NCI-H187 (cell line): ENCODE measurements around the gene STARD10.

ENCODE experiments used
- DNase-seq, 2 experiments: peaks; one replicate each; lab custom pipeline; 2025; lab: John Stamatoyannopoulos, UW

Gene STARD10

GRCh38 chr11:72780296-72781062, 13.4 kb downstream of the STARD10 start:
- DNase-seq = no peak

GRCh38 chr11:72779495-72780128, 14.2 kb downstream of the STARD10 start:
- no peak for DNase-seq

GRCh38 chr11:72778535-72779494, 15.0 kb downstream of the STARD10 start:
- no peak for DNase-seq

GRCh38 chr11:72777755-72778278, 16.0 kb downstream of the STARD10 start:
- no peak for DNase-seq

- no peak for DNase-seq
These were observed 16.7 kb downstream of the STARD10 start for GRCh38 chr11:72776844-72777754.

- no peak for DNase-seq
These were observed 17.6 kb downstream of the STARD10 start for GRCh38 chr11:72776117-72776843.

- no peak for DNase-seq
These were observed 18.3 kb downstream of the STARD10 start for GRCh38 chr11:72775288-72776110.

- no peak for DNase-seq
These were observed 19.3 kb downstream of the STARD10 start for GRCh38 chr11:72774499-72774898.

- no peak for DNase-seq
These were observed 20.2 kb downstream of the STARD10 start for GRCh38 chr11:72773696-72774095.

GRCh38 chr11:72773291-72773690, 20.6 kb downstream of the STARD10 start:
- DNase-seq = no peak

- DNase-seq = no peak
These were observed 21.8 kb downstream of the STARD10 start for GRCh38 chr11:72772059-72772458.

GRCh38 chr11:72771507-72771906, 22.3 kb downstream of the STARD10 start:
- DNase-seq = no peak

- DNase-seq = no peak
These were observed 23.0 kb downstream of the STARD10 start for GRCh38 chr11:72770799-72771198.

- no peak for DNase-seq
These were observed 24.2 kb downstream of the STARD10 start for GRCh38 chr11:72769680-72770079.

- no peak for DNase-seq
These were observed 25.3 kb downstream of the STARD10 start for GRCh38 chr11:72768581-72768980.

- DNase-seq = no peak
These were observed 26.4 kb downstream of the STARD10 start for GRCh38 chr11:72767203-72768062.

GRCh38 chr11:72766152-72766902, 27.5 kb downstream of the STARD10 start:
- DNase-seq = no peak

GRCh38 chr11:72764503-72764902, 29.3 kb downstream of the STARD10 start:
- DNase-seq = peak; percentile 89 to 92
